ENCODE measurements around the gene RASGRP4.

Gene RASGRP4

DNA sequence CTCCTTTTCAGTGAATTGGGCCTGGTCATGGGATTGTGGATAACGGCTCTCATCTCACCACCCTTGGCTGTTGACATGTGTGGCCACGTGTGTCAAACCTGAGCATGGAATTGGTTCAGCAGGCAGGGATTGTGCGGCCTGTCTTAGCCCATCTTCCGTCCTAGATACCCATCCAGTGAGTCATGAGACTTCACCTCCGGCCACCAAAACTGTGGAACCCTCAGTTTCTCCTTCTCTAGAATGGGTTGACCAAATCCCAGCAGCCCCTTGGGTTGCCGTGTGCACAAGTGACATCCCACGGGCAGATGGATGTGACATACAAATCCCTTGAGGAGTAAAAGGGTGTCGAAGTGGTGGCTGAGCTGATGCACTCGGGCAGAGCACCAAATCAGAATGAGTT lies 44.9 kb downstream of the RASGRP4 start:
- H3K36me3 ChIP-seq (ENCODE audit: low read depth), result peaks cover 64% of the 10 kb centered on the region
- no peak overlapping the region for H3K27ac ChIP-seq (ENCODE audit: poor library complexity, severe bottlenecking)

DNA sequence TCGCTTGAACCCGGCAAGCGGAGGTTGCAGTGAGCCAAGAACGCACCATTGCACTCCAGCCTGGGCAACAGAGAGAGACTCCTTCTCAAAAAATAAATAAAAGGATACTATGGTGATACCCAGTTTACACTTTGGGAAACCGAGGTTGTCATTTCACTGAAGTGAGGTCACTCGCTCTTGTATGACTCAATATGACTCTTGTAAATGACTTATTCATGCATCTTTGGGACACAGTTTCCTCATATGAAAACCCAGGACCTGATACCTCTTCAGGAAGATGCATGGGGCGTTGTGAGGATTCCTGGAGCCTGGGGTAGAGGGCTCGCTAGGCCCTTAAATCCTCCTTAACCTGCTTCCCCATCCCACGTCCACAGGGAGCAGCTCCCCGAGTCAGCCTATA lies 47.2 kb downstream of the RASGRP4 start:
- no peaks in the 10 kb centered on the region for H3K9me3 ChIP-seq (ENCODE audit: severe bottlenecking)
- peaks cover 68% of the 10 kb centered on the region for H3K36me3 ChIP-seq (ENCODE audit: low read depth)
- H3K4me3 ChIP-seq (ENCODE audit: severe bottlenecking), result no peak overlapping the region
- no peak for DNase-seq (ENCODE audit: low spot score)
- H3K4me1 ChIP-seq (ENCODE audit: insufficient read depth, poor library complexity, severe bottlenecking), result peaks cover 5% of the 10 kb centered on the region
- TF ChIP-seq, protein P1, sequence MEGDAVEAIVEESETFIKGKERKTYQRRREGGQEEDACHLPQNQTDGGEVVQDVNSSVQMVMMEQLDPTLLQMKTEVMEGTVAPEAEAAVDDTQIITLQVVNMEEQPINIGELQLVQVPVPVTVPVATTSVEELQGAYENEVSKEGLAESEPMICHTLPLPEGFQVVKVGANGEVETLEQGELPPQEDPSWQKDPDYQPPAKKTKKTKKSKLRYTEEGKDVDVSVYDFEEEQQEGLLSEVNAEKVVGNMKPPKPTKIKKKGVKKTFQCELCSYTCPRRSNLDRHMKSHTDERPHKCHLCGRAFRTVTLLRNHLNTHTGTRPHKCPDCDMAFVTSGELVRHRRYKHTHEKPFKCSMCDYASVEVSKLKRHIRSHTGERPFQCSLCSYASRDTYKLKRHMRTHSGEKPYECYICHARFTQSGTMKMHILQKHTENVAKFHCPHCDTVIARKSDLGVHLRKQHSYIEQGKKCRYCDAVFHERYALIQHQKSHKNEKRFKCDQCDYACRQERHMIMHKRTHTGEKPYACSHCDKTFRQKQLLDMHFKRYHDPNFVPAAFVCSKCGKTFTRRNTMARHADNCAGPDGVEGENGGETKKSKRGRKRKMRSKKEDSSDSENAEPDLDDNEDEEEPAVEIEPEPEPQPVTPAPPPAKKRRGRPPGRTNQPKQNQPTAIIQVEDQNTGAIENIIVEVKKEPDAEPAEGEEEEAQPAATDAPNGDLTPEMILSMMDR (IDR thresholded peaks at IDR 0.05; ENCODE audit: poor library complexity, severe bottlenecking), result no peak
- ATAC-seq (ENCODE audit: low read depth), result no peak
- no peaks in the 10 kb centered on the region for H3K27me3 ChIP-seq (ENCODE audit: insufficient read depth, poor library complexity, severe bottlenecking)
- H3K27ac ChIP-seq (ENCODE audit: poor library complexity, severe bottlenecking), result no peak overlapping the region

More for the DNA sequence above, 44.9 kb downstream of the RASGRP4 start:
- no peaks in the 10 kb centered on the region for H3K27me3 ChIP-seq (ENCODE audit: insufficient read depth, poor library complexity, severe bottlenecking)
- no peak overlapping the region for H3K4me3 ChIP-seq (ENCODE audit: severe bottlenecking)
- no peak for ATAC-seq (ENCODE audit: low read depth)
- H3K9me3 ChIP-seq (ENCODE audit: severe bottlenecking), result no peaks in the 10 kb centered on the region
- no peak for DNase-seq (ENCODE audit: low spot score)
- H3K4me1 ChIP-seq (ENCODE audit: insufficient read depth, poor library complexity, severe bottlenecking), result peaks cover 2% of the 10 kb centered on the region
- TF ChIP-seq, protein P1 (IDR thresholded peaks at IDR 0.05; ENCODE audit: poor library complexity, severe bottlenecking), result no peak

DNA sequence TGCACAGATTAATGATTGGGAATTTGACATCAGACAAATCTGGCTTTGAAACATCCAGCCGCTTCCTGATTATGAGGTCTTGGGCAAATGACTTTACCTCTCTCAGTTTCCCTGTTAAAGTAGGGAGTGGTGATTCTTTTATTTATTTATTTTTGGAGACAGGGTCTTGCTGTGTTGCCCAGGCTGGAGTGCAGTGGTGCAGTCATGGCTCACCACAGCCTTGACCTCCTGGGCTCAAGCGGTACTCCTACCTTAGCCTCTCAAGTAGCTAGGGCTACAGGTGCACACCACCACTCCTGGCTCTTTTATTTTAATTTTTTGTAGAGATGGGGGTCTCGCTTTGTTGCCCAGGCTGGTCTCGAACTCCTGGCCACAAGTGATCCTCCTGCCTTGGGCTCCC lies 49.0 kb downstream of the RASGRP4 start:
- Histone ChIP-seq H3K27me3 (ENCODE audit: insufficient read depth, poor library complexity, severe bottlenecking) (no peaks in the 10 kb centered on the region), H3K27ac (ENCODE audit: poor library complexity, severe bottlenecking) (no peak overlapping the region), H3K4me1 (ENCODE audit: insufficient read depth, poor library complexity, severe bottlenecking) (peaks cover 5% of the 10 kb centered on the region), H3K36me3 (ENCODE audit: low read depth) (peaks cover 59% of the 10 kb centered on the region), H3K9me3 (ENCODE audit: severe bottlenecking) (no peaks in the 10 kb centered on the region), H3K4me3 (ENCODE audit: severe bottlenecking) (no peak overlapping the region)
- TF ChIP-seq, protein P1 (IDR thresholded peaks at IDR 0.05; ENCODE audit: poor library complexity, severe bottlenecking), result no peak
- no peak for ATAC-seq (ENCODE audit: low read depth)
- no peak for DNase-seq (ENCODE audit: low spot score)

DNA sequence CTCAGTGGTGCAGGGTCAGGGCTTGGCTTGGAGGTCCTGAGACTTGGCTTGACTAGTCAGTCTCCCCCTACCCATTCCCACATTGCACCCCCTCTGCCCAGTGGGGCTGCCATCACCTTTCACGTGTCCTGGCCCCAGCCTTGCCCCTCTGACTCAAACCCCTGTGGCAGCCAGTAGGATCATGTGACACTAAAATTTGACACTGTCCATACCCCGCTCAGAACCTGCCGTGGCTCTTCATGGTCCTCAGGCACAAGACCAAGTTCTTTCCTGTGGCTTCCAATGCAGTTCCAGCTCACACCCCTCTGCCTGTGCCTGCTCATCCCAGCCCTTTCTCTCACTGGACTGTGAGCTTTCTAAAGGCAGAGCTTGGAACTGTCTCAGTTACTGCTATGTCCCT lies 49.4 kb downstream of the RASGRP4 start:
- Histone ChIP-seq H3K4me1 (ENCODE audit: insufficient read depth, poor library complexity, severe bottlenecking) (peaks cover 5% of the 10 kb centered on the region), H3K4me3 (ENCODE audit: severe bottlenecking) (no peak overlapping the region), H3K27ac (ENCODE audit: poor library complexity, severe bottlenecking) (no peak overlapping the region), H3K36me3 (ENCODE audit: low read depth) (peaks cover 54% of the 10 kb centered on the region), H3K9me3 (ENCODE audit: severe bottlenecking) (no peaks in the 10 kb centered on the region), H3K27me3 (ENCODE audit: insufficient read depth, poor library complexity, severe bottlenecking) (no peaks in the 10 kb centered on the region)
- ATAC-seq (ENCODE audit: low read depth) (no peak), DNase-seq (ENCODE audit: low spot score) (no peak)
- TF ChIP-seq, protein P1 (IDR thresholded peaks at IDR 0.05; ENCODE audit: poor library complexity, severe bottlenecking), result no peak

DNA sequence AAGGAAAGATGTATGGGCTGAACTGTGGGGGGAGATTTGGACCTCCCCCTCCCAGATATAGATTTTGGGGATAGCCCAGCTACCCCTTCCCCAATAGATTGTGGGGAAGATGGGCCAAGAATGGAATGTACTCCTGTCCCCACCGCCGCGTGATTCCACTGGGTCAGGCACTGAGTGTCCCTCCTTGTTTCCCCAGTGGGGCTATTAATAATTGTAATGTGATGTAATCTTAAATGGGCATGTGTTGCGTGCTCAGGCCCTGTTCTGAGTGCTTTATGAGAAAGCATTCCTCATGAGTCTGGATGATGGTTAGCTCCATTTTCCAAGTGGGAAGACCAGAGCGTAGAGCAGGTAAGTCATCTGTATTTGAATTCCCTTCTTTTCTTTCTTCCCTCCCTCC lies 50.3 kb downstream of the RASGRP4 start:
- Histone ChIP-seq H3K4me1 (ENCODE audit: insufficient read depth, poor library complexity, severe bottlenecking) (peaks cover 5% of the 10 kb centered on the region), H3K4me3 (ENCODE audit: severe bottlenecking) (peak overlapping the region; percentile 80), H3K9me3 (ENCODE audit: severe bottlenecking) (no peaks in the 10 kb centered on the region), H3K27ac (ENCODE audit: poor library complexity, severe bottlenecking) (peak overlapping the region; percentile 62), H3K27me3 (ENCODE audit: insufficient read depth, poor library complexity, severe bottlenecking) (no peaks in the 10 kb centered on the region), H3K36me3 (ENCODE audit: low read depth) (peaks cover 46% of the 10 kb centered on the region)
- TF ChIP-seq, protein P1 (IDR thresholded peaks at IDR 0.05; ENCODE audit: poor library complexity, severe bottlenecking), result no peak
- ATAC-seq (ENCODE audit: low read depth) (no peak), DNase-seq (ENCODE audit: low spot score) (no peak)
